Pancreas (tissue), 10 donors: ENCODE data around the gene OGFR. TPM values are rescaled to one million over a fixed set of nuclear protein-coding genes. Genes with fewer than 3 reads are reported as not detected.
A peak's percentile ranks its signal among the peaks of the same experiment; 100 is the strongest.

Experiments used
- ATAC-seq, 4 donors: fragments of 200-7000 bp; cut with Tn5 transposase; one replicate each; pipeline versions ENCODE4 v1.8.0 to v1.9.1; 2020; ENCODE audit warnings: mild to moderate bottlenecking in 4 of 4, moderate library complexity in 4 of 4
- DNase-seq, 6 donors: peaks; one replicate each; pipeline ENCODE4 v3.0.0-alpha.2; 2020
- FAIRE-seq: peaks from 2 replicates; lab custom pipeline; 2012; peaks lifted over from hg19 to GRCh38; lab: Jason Lieb, UNC
- H3K27ac ChIP-seq, 4 donors: fragments of 200-600 bp; sonication (generic); 1 replicate in 3 of 4; 2 replicates in 1 of 4; pipeline versions ENCODE4 v1.5.0 to v1.8.0; 2020
- H3K27me3 ChIP-seq, 4 donors: fragments of 200-600 bp; one replicate each; pipeline ENCODE4 v1.8.0; 2021
- H3K36me3 ChIP-seq, 3 donors: fragments of 200-600 bp; sonication (generic) in 1 of 3; one replicate each; pipeline versions ENCODE4 v1.5.0 to v1.8.0; 2020 to 2021
- H3K4me1 ChIP-seq, 3 donors: fragments of 200-600 bp; one replicate each; pipeline ENCODE4 v1.8.0; 2021
- H3K4me3 ChIP-seq, 4 donors: fragments of 200-600 bp; sonication (generic) in 2 of 4; one replicate each; pipeline versions ENCODE4 v1.5.0 to v1.8.0; 2020 to 2021
- H3K9me3 ChIP-seq, 4 donors: fragments of 200-600 bp; one replicate each; pipeline ENCODE4 v1.8.0; 2021
- WGBS, 2 donors: extraction: QIAGEN DNeasy Blood & Tissue Kit; methylation state at CpG; one replicate each; pipeline ENCODE4 v1.1.7; 2013; 5-methylcytosine and 5-hydroxymethylcytosine counted together
- intact Hi-C, 3 donors: fragments of 100-400 bp; cut with DNase I; formaldehyde crosslinking; loops; one replicate each; pipeline versions ENCODE4 v1.11.1 to v1.14.2; 2022
- polyA plus RNA-seq, 2 donors: library from polyadenylated mRNA; stranded (reverse); fragments of 200-250 nt; gene quantifications; one replicate each; pipeline ENCODE4 v1.2.3, GENCODE V29; 2013
- total RNA-seq, 6 donors: library from RNA; stranded (reverse); fragmentation: NEBNext Ultra II Directional in 4 of 6; extraction: Animal tissue kit (Norgen Biotek cat#: 25700) in 4 of 6; gene quantifications; one replicate each; pipeline versions ENCODE4 v1.2.1 to v1.2.4, GENCODE V29; 2021 to 2023
- TF ChIP-seq, protein P1 (sequence below), 4 donors: fragments of 200-600 bp; sonication (generic) in 3 of 4; IDR thresholded peaks; one replicate each; pipeline versions ENCODE4 v1.5.0 to v1.8.0; 2021; ENCODE audit warnings: antibody characterized with exemption in 4 of 4
- donor health status: healthy with polysubstance abuse.
- donor health status: DM: no; HTN: no; CAD: no; lungs with moderate emphysema.
- donor health status: DM: no; HTN: no; CAD: no.
- donor health status: control.
- donor health status: control.
- donor health status: Bipolar disorder and iron deficiency.
- donor health status: DM: yes; HTN: yes; CAD: no.
- donor health status: DM: no; HTN: no; CAD: no.
- donor health status: DM: no; HTN: no; CAD: no.
- donor health status: DM: yes; HTN: yes; CAD: no.

Gene OGFR
- total and polyA plus RNA-seq, 8 donors, result 18.1 to 79.5 (median 23.0) TPM

GRCh38 chr20:62791301-62792181 lies 13.1 kb upstream of the OGFR start:
- Histone ChIP-seq H3K36me3 (no peaks in the 10 kb centered on the region), H3K9me3 (no peaks in the 10 kb centered on the region), H3K4me1 (peaks cover 0 to 5% (median 3%) of the 10 kb centered on the region in 3 donors), H3K27ac (no peak overlapping the region), H3K27me3 (no peaks in the 10 kb centered on the region), H3K4me3 (no peak overlapping the region)
- intact Hi-C loops, result no loop called here
- no peak for FAIRE-seq
- DNase-seq, result peak in 5 of 6 donors; percentile 63 to 81 (median 73)
- peak in 3 of 4 donors; percentile 5 to 33 (median 22) for ATAC-seq
- TF ChIP-seq, protein P1, sequence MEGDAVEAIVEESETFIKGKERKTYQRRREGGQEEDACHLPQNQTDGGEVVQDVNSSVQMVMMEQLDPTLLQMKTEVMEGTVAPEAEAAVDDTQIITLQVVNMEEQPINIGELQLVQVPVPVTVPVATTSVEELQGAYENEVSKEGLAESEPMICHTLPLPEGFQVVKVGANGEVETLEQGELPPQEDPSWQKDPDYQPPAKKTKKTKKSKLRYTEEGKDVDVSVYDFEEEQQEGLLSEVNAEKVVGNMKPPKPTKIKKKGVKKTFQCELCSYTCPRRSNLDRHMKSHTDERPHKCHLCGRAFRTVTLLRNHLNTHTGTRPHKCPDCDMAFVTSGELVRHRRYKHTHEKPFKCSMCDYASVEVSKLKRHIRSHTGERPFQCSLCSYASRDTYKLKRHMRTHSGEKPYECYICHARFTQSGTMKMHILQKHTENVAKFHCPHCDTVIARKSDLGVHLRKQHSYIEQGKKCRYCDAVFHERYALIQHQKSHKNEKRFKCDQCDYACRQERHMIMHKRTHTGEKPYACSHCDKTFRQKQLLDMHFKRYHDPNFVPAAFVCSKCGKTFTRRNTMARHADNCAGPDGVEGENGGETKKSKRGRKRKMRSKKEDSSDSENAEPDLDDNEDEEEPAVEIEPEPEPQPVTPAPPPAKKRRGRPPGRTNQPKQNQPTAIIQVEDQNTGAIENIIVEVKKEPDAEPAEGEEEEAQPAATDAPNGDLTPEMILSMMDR (IDR thresholded peaks at IDR 0.05), result peak; percentile 64 to 89 (median 82)
- WGBS, 2 donors, result 31 to 37% methylated on average over 23 of the region's 23 CpGs

DNA sequence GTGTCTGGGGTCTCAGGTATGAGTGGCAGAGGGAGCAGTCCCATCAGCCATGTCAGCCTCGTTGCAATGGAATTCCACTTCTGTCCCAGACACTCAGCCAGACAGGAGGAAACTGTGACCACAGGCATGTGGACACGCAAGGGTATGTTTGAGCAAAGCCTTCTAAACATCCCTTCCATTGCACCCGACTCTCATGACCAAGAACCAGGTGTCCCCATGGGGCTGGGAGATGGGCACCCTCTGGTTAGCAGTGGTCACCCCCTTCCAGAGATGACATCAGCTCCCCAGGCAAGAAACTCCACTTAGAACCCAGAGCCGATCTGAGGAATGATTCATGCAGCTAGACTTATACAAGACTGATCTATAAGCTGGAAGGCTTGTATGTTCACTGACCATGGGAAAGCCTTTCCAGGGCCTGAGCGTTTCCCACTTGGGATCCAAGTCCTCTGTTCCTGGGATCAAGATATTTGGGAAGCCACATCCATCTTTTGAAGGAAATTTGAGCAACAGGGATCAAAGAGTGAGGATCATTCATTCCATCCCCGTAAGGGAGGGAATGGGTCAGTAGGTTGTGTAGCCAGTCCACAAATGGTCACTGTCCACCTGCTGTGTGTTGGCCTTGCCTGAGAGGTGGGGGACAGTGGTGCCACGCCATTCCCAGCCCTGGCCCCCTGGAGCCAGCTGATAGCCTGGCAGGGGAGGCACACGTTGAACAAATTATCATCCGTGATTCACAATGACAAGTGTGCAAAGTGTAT lies 12.3 kb upstream of the OGFR start:
- FAIRE-seq (no peak), ATAC-seq (no peak)

GRCh38 chr20:62792940-62793756 lies 11.5 kb upstream of the OGFR start:
- H3K4me1 ChIP-seq, result peaks cover 0 to 9% (median 5%) of the 10 kb centered on the region in 3 donors
- H3K27me3 ChIP-seq, result no peaks in the 10 kb centered on the region
- TF ChIP-seq, protein P1 (IDR thresholded peaks at IDR 0.05), result no peak
- peak in 2 of 6 donors; percentile 43 to 61 for DNase-seq
- intact Hi-C loops, result no loop called here
- 77 to 79% methylated on average over 22 of the region's 22 CpGs for WGBS, 2 donors
- H3K36me3 ChIP-seq, result no peaks in the 10 kb centered on the region
- ATAC-seq, result no peak
- H3K27ac ChIP-seq, result peak overlapping the region; percentile 77 to 92 (median 90)
- no peak for FAIRE-seq
- no peak overlapping the region for H3K4me3 ChIP-seq
- no peaks in the 10 kb centered on the region for H3K9me3 ChIP-seq

More for the DNA sequence above, 12.3 kb upstream of the OGFR start:
- TF ChIP-seq, protein P1 (IDR thresholded peaks at IDR 0.05), result no peak
- Histone ChIP-seq H3K36me3 (no peaks in the 10 kb centered on the region), H3K4me1 (peaks cover 0 to 7% (median 5%) of the 10 kb centered on the region in 3 donors), H3K27me3 (no peaks in the 10 kb centered on the region), H3K9me3 (no peaks in the 10 kb centered on the region), H3K4me3 (no peak overlapping the region), H3K27ac (no peak overlapping the region)
- DNase-seq, result no peak
- WGBS, 2 donors, result 67 to 79% methylated on average over 9 of the region's 9 CpGs
- intact Hi-C loops, result no loop called here

DNA sequence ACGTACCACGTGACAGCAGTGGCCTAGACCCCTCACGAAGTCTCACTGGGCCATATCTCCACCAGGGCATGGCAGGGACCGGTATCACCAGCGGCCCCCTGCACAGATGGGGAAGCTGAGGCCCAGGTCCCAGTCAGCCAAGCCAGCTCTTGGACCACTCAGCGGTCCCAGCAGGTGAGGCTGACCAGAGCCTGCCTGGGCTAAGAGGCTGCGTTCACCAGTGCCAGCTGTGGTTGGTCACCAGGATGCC lies 11.0 kb upstream of the OGFR start:
- Histone ChIP-seq H3K27ac (peak overlapping the region; percentile 77 to 92 (median 90)), H3K4me1 (peaks cover 0 to 9% (median 5%) of the 10 kb centered on the region in 3 donors), H3K9me3 (no peaks in the 10 kb centered on the region), H3K4me3 (peak overlapping the region in 3 of 4 donors; percentile 6 to 67 (median 41)), H3K27me3 (no peaks in the 10 kb centered on the region), H3K36me3 (no peaks in the 10 kb centered on the region)
- ATAC-seq (no peak), FAIRE-seq (no peak), DNase-seq (no peak)
- intact Hi-C loops, result no loop called here
- TF ChIP-seq, protein P1 (IDR thresholded peaks at IDR 0.05), result no peak
- 55 to 67% methylated on average over 7 of the region's 7 CpGs for WGBS, 2 donors
